GM19099 (cell line): ENCODE results near the gene SUSD3.

ENCODE experiments used
- POLR2A ChIP-seq: IDR thresholded peaks from 3 replicates; pipeline ENCODE4 v1.6.1; 2011; ENCODE audit warnings: low read depth; ENCODE audit not compliant: insufficient read length; ENCODE audit errors: extremely low read depth

Gene SUSD3

GRCh38 chr9:93025736-93026135 is 32.8 kb upstream of the SUSD3 start:
- no peak for TF ChIP-seq POLR2A

- no peak for TF ChIP-seq POLR2A
Observed at GRCh38 chr9:93026640-93027039, 31.9 kb upstream of the SUSD3 start.

- TF ChIP-seq POLR2A, result no peak
Observed at GRCh38 chr9:93027750-93028149, 30.8 kb upstream of the SUSD3 start.

GRCh38 chr9:93028448-93029006 is 30.0 kb upstream of the SUSD3 start:
- no peak for TF ChIP-seq POLR2A

- TF ChIP-seq POLR2A, result no peak
Observed at GRCh38 chr9:93030642-93031628, 27.6 kb upstream of the SUSD3 start.

GRCh38 chr9:93031629-93032430 is 26.7 kb upstream of the SUSD3 start:
- no peak for TF ChIP-seq POLR2A

- TF ChIP-seq POLR2A, result no peak
Observed at GRCh38 chr9:93032545-93032944, 26.0 kb upstream of the SUSD3 start.

- TF ChIP-seq POLR2A, result no peak
Observed at GRCh38 chr9:93033531-93033930, 25.0 kb upstream of the SUSD3 start.

- TF ChIP-seq POLR2A, result no peak
Observed at GRCh38 chr9:93035106-93035660, 23.3 kb upstream of the SUSD3 start.

- no peak for TF ChIP-seq POLR2A
Observed at GRCh38 chr9:93035821-93036351, 22.6 kb upstream of the SUSD3 start.

GRCh38 chr9:93036887-93037475 is 21.5 kb upstream of the SUSD3 start:
- TF ChIP-seq POLR2A, result no peak

- TF ChIP-seq POLR2A, result no peak
Observed at GRCh38 chr9:93037476-93037971, 21.0 kb upstream of the SUSD3 start.

GRCh38 chr9:93038918-93039317 is 19.6 kb upstream of the SUSD3 start:
- TF ChIP-seq POLR2A, result no peak

- TF ChIP-seq POLR2A, result no peak
Observed at GRCh38 chr9:93039456-93039855, 19.0 kb upstream of the SUSD3 start.

- TF ChIP-seq POLR2A, result no peak
Observed at GRCh38 chr9:93039976-93040375, 18.5 kb upstream of the SUSD3 start.

- TF ChIP-seq POLR2A, result no peak
Observed at GRCh38 chr9:93040409-93040808, 18.1 kb upstream of the SUSD3 start.
